GM23338 (cell line): ENCODE results near the gene IGFL4. TPM values are rescaled to one million over a fixed set of nuclear protein-coding genes. Genes with fewer than 3 reads are reported as not detected.

Source experiments
- ATAC-seq: fragments of 200-7000 bp; cut with Tn5 transposase; 3 replicates; pipeline ENCODE4 v1.9.1; 2020
- DNase-seq: peaks from one replicate; pipeline ENCODE4 v3.0.0-alpha.2; 2015; ENCODE audit warnings: low spot score
- H2AFZ ChIP-seq: fragments of 200-600 bp; sonication (generic); 2 replicates; pipeline ENCODE4 v1.8.0; 2016; ENCODE audit warnings: antibody characterized with exemption, mild to moderate bottlenecking, moderate library complexity
- H3F3A ChIP-seq: fragments of 200-600 bp; sonication (generic); replicated peaks from 2 replicates; pipeline ENCODE4 v1.8.0; 2017; ENCODE audit warnings: antibody characterized with exemption, mixed run types, low read depth
- H3K27ac ChIP-seq: fragments of 200-600 bp; sonication (generic); 2 replicates; pipeline ENCODE4 v1.6.1; 2016; ENCODE audit warnings: low read depth
- H3K27me3 ChIP-seq: fragments of 200-600 bp; sonication (generic); 2 replicates; pipeline ENCODE4 v1.8.0; 2016; ENCODE audit warnings: mild to moderate bottlenecking, mixed run types, moderate library complexity; ENCODE audit not compliant: insufficient read depth
- H3K36me3 ChIP-seq: fragments of 200-600 bp; sonication (generic); 2 replicates; pipeline ENCODE4 v1.8.0; 2016; ENCODE audit warnings: mild to moderate bottlenecking; ENCODE audit not compliant: insufficient read depth
- H3K4me1 ChIP-seq: fragments of 200-600 bp; sonication (generic); 2 replicates; pipeline ENCODE4 v1.8.0; 2016; ENCODE audit warnings: mild to moderate bottlenecking, moderate library complexity; ENCODE audit not compliant: insufficient read depth
- H3K4me2 ChIP-seq: fragments of 200-600 bp; sonication (generic); 2 replicates; pipeline ENCODE4 v1.7.1; 2017; ENCODE audit warnings: mixed run types
- H3K4me3 ChIP-seq: fragments of 200-600 bp; sonication (generic); 2 replicates; pipeline ENCODE4 v1.6.1; 2016; ENCODE audit warnings: mixed run types
- H3K79me2 ChIP-seq: fragments of 200-600 bp; sonication (generic); replicated peaks from 2 replicates; pipeline ENCODE4 v1.8.0; 2017; ENCODE audit warnings: mild to moderate bottlenecking; ENCODE audit not compliant: insufficient read depth
- H3K9me2 ChIP-seq: fragments of 200-600 bp; sonication (generic); 2 replicates; pipeline ENCODE4 v1.8.0; 2017; ENCODE audit not compliant: insufficient read depth
- H4K20me1 ChIP-seq: fragments of 200-600 bp; sonication (generic); replicated peaks from 2 replicates; pipeline ENCODE4 v1.8.0; 2017; ENCODE audit warnings: mild to moderate bottlenecking; ENCODE audit not compliant: insufficient read depth
- H3K27ac Mint-ChIP-seq: 2 replicates; pipeline ENCODE4 v1.8.0; 2020; ENCODE audit warnings: inconsistent platforms, mild to moderate bottlenecking, moderate library complexity, mixed read lengths
- H3K27me3 Mint-ChIP-seq: 3 replicates; pipeline ENCODE4 v1.8.0; 2022; ENCODE audit warnings: low read depth, mild to moderate bottlenecking, moderate library complexity, mixed read lengths, inconsistent platforms; ENCODE audit not compliant: insufficient read depth, poor library complexity
- H3K36me3 Mint-ChIP-seq: 3 replicates; pipeline ENCODE4 v1.8.0; 2021; ENCODE audit warnings: low read depth, mild to moderate bottlenecking, inconsistent platforms, moderate library complexity, mixed read lengths
- H3K4me1 Mint-ChIP-seq: 3 replicates; pipeline ENCODE4 v1.8.0; 2020; ENCODE audit warnings: mild to moderate bottlenecking, inconsistent platforms, mixed read lengths
- H3K4me3 Mint-ChIP-seq: 3 replicates; pipeline ENCODE4 v1.8.0; 2021; ENCODE audit warnings: moderate library complexity, mild to moderate bottlenecking, inconsistent platforms, mixed read lengths
- H3K9me3 Mint-ChIP-seq: 3 replicates; pipeline ENCODE4 v1.8.0; 2020; ENCODE audit warnings: moderate library complexity, mild to moderate bottlenecking, inconsistent platforms, mixed read lengths
- CREB1 ChIP-seq: fragments of 250-450 bp; sonication (Bioruptor Pico); IDR thresholded peaks from 2 replicates; pipeline ENCODE4 v1.5.0; 2020; ENCODE audit warnings: low read depth, mild to moderate bottlenecking, moderate library complexity
- EZH2 ChIP-seq: fragments of 200-600 bp; sonication (generic); IDR thresholded peaks from one replicate; pipeline ENCODE4 v1.8.0; 2017; ENCODE audit warnings: antibody characterized with exemption, mild to moderate bottlenecking, low read depth; ENCODE audit not compliant: unreplicated experiment
- EZH2phosphoT487 ChIP-seq: fragments of 200-600 bp; sonication (generic); IDR thresholded peaks from one replicate; pipeline ENCODE4 v1.8.1; 2018; ENCODE audit warnings: antibody characterized with exemption; ENCODE audit not compliant: unreplicated experiment
- JUNB ChIP-seq: IDR thresholded peaks from one replicate; pipeline ENCODE4 v1.6.1; 2016; ENCODE audit warnings: antibody characterized with exemption; ENCODE audit not compliant: unreplicated experiment
- NANOG ChIP-seq: IDR thresholded peaks from 2 replicates; pipeline ENCODE4 v1.6.1; 2016; ENCODE audit warnings: antibody characterized with exemption, borderline replicate concordance
- POLR2AphosphoS5 ChIP-seq: IDR thresholded peaks from 2 replicates; pipeline ENCODE4 v1.6.1; 2016; ENCODE audit warnings: antibody characterized with exemption, low read depth
- STAT1 ChIP-seq: IDR thresholded peaks from one replicate; pipeline ENCODE4 v1.6.1; 2016; ENCODE audit warnings: antibody characterized with exemption; ENCODE audit not compliant: unreplicated experiment
- ZNF114 ChIP-seq: fragments of 250-450 bp; sonication (Bioruptor Pico); IDR thresholded peaks from 2 replicates; pipeline ENCODE4 v1.5.0; 2020; ENCODE audit warnings: mild to moderate bottlenecking, moderate library complexity
- polyA plus RNA-seq: library from polyadenylated mRNA; unstranded; fragments of >200 nt; fragmentation: Nextera tagmentation; extraction: Ambion mirVana; gene quantifications from 2 replicates; pipeline ENCODE4 v1.2.1, GENCODE V29; 2016
- total RNA-seq: library from RNA; depleted of rRNA; stranded (reverse); fragments of >200 nt; shearing (Covaris generic); gene quantifications from 2 replicates; pipeline ENCODE4 v1.2.3, GENCODE V29; 2014
- TF ChIP-seq, protein P1 (sequence below): IDR thresholded peaks from one replicate; pipeline ENCODE4 v1.6.1; 2018; ENCODE audit warnings: antibody characterized with exemption; ENCODE audit not compliant: unreplicated experiment
- TF ChIP-seq, protein P2 (sequence below): IDR thresholded peaks from 2 replicates; pipeline ENCODE4 v1.6.1; 2016; ENCODE audit warnings: antibody characterized with exemption
- TF ChIP-seq, protein P3 (sequence below): fragments of 250-450 bp; sonication (Bioruptor Pico); IDR thresholded peaks from 2 replicates; pipeline ENCODE4 v1.5.0; 2020; ENCODE audit warnings: mild to moderate bottlenecking, moderate library complexity

Gene IGFL4
- total and polyA plus RNA-seq, 2 experiments from 2014 or later: 0.06 to 0.87 TPM

DNA sequence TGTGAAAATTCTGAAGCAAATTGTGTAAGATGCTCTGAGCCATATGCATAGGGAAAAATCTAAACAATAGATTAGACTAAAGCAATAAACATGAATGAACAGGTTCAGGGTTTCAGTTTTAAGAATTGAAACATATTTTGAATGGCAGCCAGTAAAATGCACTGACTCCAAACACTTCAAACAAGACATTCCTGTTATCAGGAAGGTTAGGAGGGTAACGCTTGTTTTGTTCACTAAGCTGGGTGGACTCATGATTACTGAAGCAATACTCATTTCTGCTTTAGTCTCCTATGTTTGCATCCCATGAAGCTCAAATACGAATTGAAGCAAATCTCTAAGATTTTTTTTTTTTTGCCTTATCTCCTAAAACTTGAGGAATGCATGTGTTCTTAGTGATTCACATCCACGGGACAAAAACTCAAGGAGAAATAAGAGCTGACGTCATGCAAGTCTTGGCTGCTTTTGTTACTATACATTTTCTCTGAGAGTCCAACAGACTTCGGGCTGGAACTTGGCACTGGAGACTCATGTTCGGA is 29.1 kb upstream of the IGFL4 start (continued):
- TF ChIP-seq, protein P1, sequence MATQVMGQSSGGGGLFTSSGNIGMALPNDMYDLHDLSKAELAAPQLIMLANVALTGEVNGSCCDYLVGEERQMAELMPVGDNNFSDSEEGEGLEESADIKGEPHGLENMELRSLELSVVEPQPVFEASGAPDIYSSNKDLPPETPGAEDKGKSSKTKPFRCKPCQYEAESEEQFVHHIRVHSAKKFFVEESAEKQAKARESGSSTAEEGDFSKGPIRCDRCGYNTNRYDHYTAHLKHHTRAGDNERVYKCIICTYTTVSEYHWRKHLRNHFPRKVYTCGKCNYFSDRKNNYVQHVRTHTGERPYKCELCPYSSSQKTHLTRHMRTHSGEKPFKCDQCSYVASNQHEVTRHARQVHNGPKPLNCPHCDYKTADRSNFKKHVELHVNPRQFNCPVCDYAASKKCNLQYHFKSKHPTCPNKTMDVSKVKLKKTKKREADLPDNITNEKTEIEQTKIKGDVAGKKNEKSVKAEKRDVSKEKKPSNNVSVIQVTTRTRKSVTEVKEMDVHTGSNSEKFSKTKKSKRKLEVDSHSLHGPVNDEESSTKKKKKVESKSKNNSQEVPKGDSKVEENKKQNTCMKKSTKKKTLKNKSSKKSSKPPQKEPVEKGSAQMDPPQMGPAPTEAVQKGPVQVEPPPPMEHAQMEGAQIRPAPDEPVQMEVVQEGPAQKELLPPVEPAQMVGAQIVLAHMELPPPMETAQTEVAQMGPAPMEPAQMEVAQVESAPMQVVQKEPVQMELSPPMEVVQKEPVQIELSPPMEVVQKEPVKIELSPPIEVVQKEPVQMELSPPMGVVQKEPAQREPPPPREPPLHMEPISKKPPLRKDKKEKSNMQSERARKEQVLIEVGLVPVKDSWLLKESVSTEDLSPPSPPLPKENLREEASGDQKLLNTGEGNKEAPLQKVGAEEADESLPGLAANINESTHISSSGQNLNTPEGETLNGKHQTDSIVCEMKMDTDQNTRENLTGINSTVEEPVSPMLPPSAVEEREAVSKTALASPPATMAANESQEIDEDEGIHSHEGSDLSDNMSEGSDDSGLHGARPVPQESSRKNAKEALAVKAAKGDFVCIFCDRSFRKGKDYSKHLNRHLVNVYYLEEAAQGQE: no peak

DNA sequence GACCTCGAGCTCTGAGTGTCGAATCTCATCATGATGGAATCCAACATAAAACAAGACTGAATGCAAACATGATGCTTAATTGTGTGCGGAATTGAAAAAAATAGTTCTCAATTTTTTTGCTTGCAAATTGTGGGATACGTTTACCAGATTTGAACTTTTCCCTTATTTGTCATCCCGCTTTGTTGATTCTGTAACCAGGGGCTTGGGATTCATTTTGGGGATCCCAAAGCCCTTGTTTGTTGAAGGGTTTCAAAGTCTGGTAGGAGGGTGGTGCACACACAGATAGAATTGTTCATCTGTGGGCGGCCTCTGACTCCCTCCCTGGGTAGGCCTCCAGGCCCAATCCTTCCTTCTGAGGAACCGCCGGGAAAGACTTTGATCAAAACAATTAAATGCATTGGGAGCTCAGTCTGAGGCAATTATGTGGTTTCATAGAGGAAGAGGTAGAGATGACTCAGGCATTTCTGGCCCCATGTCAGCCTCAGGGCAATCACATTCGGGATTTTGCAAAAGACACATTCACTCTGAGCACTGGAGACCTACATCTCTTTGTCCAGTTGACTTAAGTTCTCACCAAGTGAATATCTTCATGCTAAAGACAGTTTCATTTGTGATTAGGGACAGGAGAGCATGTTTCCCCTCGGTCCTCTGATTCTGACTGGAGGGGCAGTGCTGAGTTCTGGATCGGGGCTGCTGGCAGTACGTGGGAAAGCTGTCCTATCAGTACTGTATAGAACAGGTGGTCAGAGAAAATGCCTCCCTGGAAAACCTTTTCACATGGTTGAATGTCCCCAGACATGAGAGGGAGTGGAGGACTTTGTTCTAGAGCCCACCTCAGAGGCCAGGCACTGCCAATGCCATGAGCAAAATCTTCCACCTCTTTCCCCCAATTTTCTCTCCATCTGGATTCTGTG is 27.8 kb upstream of the IGFL4 start:
- Histone ChIP-seq H3K79me2 (no peaks in the 10 kb centered on the region), H3K27me3 (0 out of 2 replicates have a peak, but pooled peaks cover 3% of the 10 kb centered on the region), H4K20me1 (no peaks in the 10 kb centered on the region), H3K4me2 (no peak overlapping the region), H3K27ac (no peak overlapping the region), H3K4me1 (no peaks in the 10 kb centered on the region), H2AFZ (no peak overlapping the region), H3K36me3 (no peaks in the 10 kb centered on the region), H3K4me3 (no peak overlapping the region), H3F3A (no peaks in the 10 kb centered on the region), H3K9me2 (no peaks in the 10 kb centered on the region)
- Mint-ChIP-seq H3K36me3 (no peaks in the 10 kb centered on the region), H3K27ac (no peak overlapping the region), H3K4me3 (no peak overlapping the region), H3K9me3 (no peaks in the 10 kb centered on the region; the same call in 2 of the 3 replicates), H3K4me1 (no peaks in the 10 kb centered on the region), H3K27me3 (peaks cover 1% of the 10 kb centered on the region)
- no peak for ATAC-seq
- DNase-seq: no peak
- no peak for TF ChIP-seq ZNF114
- TF ChIP-seq NANOG: no peak
- TF ChIP-seq CREB1: no peak
- TF ChIP-seq POLR2AphosphoS5: no peak
- TF ChIP-seq JUNB: no peak
- TF ChIP-seq STAT1: no peak
- TF ChIP-seq, protein P2, sequence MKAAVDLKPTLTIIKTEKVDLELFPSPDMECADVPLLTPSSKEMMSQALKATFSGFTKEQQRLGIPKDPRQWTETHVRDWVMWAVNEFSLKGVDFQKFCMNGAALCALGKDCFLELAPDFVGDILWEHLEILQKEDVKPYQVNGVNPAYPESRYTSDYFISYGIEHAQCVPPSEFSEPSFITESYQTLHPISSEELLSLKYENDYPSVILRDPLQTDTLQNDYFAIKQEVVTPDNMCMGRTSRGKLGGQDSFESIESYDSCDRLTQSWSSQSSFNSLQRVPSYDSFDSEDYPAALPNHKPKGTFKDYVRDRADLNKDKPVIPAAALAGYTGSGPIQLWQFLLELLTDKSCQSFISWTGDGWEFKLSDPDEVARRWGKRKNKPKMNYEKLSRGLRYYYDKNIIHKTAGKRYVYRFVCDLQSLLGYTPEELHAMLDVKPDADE: no peak
- TF ChIP-seq EZH2phosphoT487: no peak
- TF ChIP-seq, protein P3, sequence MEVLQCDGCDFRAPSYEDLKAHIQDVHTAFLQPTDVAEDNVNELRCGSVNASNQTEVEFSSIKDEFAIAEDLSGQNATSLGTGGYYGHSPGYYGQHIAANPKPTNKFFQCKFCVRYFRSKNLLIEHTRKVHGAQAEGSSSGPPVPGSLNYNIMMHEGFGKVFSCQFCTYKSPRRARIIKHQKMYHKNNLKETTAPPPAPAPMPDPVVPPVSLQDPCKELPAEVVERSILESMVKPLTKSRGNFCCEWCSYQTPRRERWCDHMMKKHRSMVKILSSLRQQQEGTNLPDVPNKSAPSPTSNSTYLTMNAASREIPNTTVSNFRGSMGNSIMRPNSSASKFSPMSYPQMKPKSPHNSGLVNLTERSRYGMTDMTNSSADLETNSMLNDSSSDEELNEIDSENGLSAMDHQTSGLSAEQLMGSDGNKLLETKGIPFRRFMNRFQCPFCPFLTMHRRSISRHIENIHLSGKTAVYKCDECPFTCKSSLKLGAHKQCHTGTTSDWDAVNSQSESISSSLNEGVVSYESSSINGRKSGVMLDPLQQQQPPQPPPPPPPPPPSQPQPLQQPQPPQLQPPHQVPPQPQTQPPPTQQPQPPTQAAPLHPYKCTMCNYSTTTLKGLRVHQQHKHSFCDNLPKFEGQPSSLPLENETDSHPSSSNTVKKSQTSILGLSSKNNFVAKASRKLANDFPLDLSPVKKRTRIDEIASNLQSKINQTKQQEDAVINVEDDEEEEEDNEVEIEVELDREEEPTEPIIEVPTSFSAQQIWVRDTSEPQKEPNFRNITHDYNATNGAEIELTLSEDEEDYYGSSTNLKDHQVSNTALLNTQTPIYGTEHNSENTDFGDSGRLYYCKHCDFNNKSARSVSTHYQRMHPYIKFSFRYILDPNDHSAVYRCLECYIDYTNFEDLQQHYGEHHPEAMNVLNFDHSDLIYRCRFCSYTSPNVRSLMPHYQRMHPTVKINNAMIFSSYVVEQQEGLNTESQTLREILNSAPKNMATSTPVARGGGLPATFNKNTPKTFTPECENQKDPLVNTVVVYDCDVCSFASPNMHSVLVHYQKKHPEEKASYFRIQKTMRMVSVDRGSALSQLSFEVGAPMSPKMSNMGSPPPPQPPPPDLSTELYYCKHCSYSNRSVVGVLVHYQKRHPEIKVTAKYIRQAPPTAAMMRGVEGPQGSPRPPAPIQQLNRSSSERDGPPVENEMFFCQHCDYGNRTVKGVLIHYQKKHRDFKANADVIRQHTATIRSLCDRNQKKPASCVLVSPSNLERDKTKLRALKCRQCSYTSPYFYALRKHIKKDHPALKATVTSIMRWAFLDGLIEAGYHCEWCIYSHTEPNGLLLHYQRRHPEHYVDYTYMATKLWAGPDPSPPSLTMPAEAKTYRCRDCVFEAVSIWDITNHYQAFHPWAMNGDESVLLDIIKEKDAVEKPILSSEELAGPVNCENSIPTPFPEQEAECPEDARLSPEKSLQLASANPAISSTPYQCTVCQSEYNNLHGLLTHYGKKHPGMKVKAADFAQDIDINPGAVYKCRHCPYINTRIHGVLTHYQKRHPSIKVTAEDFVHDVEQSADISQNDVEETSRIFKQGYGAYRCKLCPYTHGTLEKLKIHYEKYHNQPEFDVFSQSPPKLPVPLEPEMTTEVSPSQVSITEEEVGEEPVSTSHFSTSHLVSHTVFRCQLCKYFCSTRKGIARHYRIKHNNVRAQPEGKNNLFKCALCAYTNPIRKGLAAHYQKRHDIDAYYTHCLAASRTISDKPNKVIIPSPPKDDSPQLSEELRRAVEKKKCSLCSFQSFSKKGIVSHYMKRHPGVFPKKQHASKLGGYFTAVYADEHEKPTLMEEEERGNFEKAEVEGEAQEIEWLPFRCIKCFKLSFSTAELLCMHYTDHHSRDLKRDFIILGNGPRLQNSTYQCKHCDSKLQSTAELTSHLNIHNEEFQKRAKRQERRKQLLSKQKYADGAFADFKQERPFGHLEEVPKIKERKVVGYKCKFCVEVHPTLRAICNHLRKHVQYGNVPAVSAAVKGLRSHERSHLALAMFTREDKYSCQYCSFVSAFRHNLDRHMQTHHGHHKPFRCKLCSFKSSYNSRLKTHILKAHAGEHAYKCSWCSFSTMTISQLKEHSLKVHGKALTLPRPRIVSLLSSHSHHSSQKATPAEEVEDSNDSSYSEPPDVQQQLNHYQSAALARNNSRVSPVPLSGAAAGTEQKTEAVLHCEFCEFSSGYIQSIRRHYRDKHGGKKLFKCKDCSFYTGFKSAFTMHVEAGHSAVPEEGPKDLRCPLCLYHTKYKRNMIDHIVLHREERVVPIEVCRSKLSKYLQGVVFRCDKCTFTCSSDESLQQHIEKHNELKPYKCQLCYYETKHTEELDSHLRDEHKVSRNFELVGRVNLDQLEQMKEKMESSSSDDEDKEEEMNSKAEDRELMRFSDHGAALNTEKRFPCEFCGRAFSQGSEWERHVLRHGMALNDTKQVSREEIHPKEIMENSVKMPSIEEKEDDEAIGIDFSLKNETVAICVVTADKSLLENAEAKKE (CRISPR knock-in tag): no peak
- no peak for TF ChIP-seq EZH2
